HCT116 (cell line): Measurements from ENCODE around the gene NPW. TPM values are rescaled to one million over a fixed set of nuclear protein-coding genes. Genes with fewer than 3 reads are reported as not detected.

ENCODE experiments used
- ATAC-seq: fragments of 200-7000 bp; cut with Tn5 transposase; 2 replicates; pipeline ENCODE4 v1.9.1; 2020; ENCODE audit warnings: mild to moderate bottlenecking, moderate library complexity
- BruUV-seq: library from RNA; stranded (reverse); fragments of 400-500 nt; replicated peaks from 2 replicates; lab custom pipeline; 2021; lab: Mats Ljungman, UMichigan
- CTCF ChIA-PET: fragments of 300-600 bp; sonication (Branson Sonifier 250); formaldehyde crosslinking; loops from one replicate; lab custom pipeline; 2021; ENCODE audit warnings: antibody characterized with exemption; lab: Charles Lee
- POLR2A ChIA-PET: fragments of 300-600, 350-600 bp; sonication (Branson Sonifier 250); formaldehyde crosslinking; loops from one replicate; lab custom pipeline; 2021; ENCODE audit warnings: antibody characterized with exemption; lab: Charles Lee
- RAD21 ChIA-PET, 2 experiments: fragments of 300-600 bp; sonication (Branson Sonifier 250); formaldehyde crosslinking; loops; one replicate each; lab custom pipeline; 2023; ENCODE audit warnings: low total read pairs in 2 of 2; ENCODE audit not compliant: uncharacterized antibody in 2 of 2, unreplicated experiment in 2 of 2, low non-redundant PET in 1 of 2; lab: Charles Lee
- DNase-seq: peaks from one replicate; pipeline ENCODE4 v3.0.0-alpha.2; 2010; ENCODE audit warnings: low read depth, low spot score
- H2AFZ ChIP-seq: fragments of 200-600 bp; shearing (Covaris generic), sonication (generic); 2 replicates; pipeline ENCODE4 v1.6.1; 2017; ENCODE audit warnings: low read depth, mixed run types, mixed read lengths, antibody characterized with exemption, low read length; ENCODE audit not compliant: poor library complexity, severe bottlenecking
- H3K27ac ChIP-seq: 2 replicates; pipeline ENCODE4 v1.5.1; 2012; ENCODE audit warnings: low read depth, low read length
- H3K27me3 ChIP-seq: fragments of 200-600 bp; sonication (generic); 2 replicates; pipeline ENCODE4 v1.6.1; 2016; ENCODE audit warnings: mixed run types, low read length, mixed read lengths; ENCODE audit not compliant: insufficient read depth
- H3K36me3 ChIP-seq, 2 experiments: fragments of 200-500 bp in 1 of 2; fragments of 200-600 bp in 1 of 2; sonication (Bioruptor generic) in 1 of 2; sonication (generic) in 1 of 2; 2 replicates each; pipeline versions ENCODE4 v1.5.1 to v1.6.1; 2014 to 2016; ENCODE audit warnings: low read length in 2 of 2, inconsistent platforms in 1 of 2, mixed read lengths in 1 of 2, mixed run types in 1 of 2; ENCODE audit not compliant: insufficient read depth in 2 of 2, control insufficient read depth in 1 of 2
- H3K4me1 ChIP-seq, 2 experiments: fragments of 200-600 bp in 1 of 2; sonication (generic) in 1 of 2; 2 replicates each; pipeline versions ENCODE4 v1.5.1 to v1.6.1; 2012 to 2017; ENCODE audit warnings: low read length in 2 of 2, inconsistent platforms in 1 of 2, mild to moderate bottlenecking in 1 of 2, mixed read lengths in 1 of 2, mixed run types in 1 of 2, moderate library complexity in 1 of 2; ENCODE audit not compliant: insufficient read depth in 2 of 2, control insufficient read depth in 1 of 2
- H3K4me2 ChIP-seq: fragments of 200-600 bp; sonication (generic); 2 replicates; pipeline ENCODE4 v1.6.1; 2017; ENCODE audit warnings: mixed run types, low read length, mixed read lengths
- H3K4me3 ChIP-seq, 2 experiments: fragments of 200-600 bp in 1 of 2; sonication (generic) in 1 of 2; replicated peaks in 1 of 2; 2 replicates each; pipeline ENCODE4 v1.5.1; 2011 to 2016; ENCODE audit warnings: low read length in 2 of 2, control low read depth in 1 of 2, low read depth in 1 of 2, mild to moderate bottlenecking in 1 of 2, mixed read lengths in 1 of 2, mixed run types in 1 of 2
- H3K79me2 ChIP-seq: fragments of 200-600 bp; sonication (generic); 2 replicates; pipeline ENCODE4 v1.6.1; 2017; ENCODE audit warnings: mild to moderate bottlenecking, mixed run types, low read length, moderate library complexity, mixed read lengths; ENCODE audit not compliant: insufficient read depth
- H3K9ac ChIP-seq: fragments of 200-600 bp; sonication (generic); 2 replicates; pipeline ENCODE4 v1.6.1; 2016; ENCODE audit warnings: low read length, mixed read lengths
- H3K9me2 ChIP-seq: fragments of 200-600 bp; sonication (generic), shearing (Covaris generic); 2 replicates; pipeline ENCODE4 v1.6.1; 2017; ENCODE audit warnings: mixed run types, mild to moderate bottlenecking, moderate library complexity; ENCODE audit not compliant: insufficient read depth
- H3K9me3 ChIP-seq, 2 experiments: fragments of 200-500 bp in 1 of 2; fragments of 200-600 bp in 1 of 2; sonication (Bioruptor generic) in 1 of 2; sonication (generic) in 1 of 2; 2 replicates each; pipeline ENCODE4 v1.6.1; 2014 to 2017; ENCODE audit warnings: low read length in 2 of 2, mixed read lengths in 2 of 2, inconsistent platforms in 1 of 2, low read depth in 1 of 2, mild to moderate bottlenecking in 1 of 2, mixed run types in 1 of 2, moderate library complexity in 1 of 2; ENCODE audit not compliant: control insufficient read depth in 1 of 2, insufficient read depth in 1 of 2
- H4K20me1 ChIP-seq: fragments of 200-600 bp; sonication (generic), shearing (Covaris generic); 2 replicates; pipeline ENCODE4 v1.6.1; 2017; ENCODE audit warnings: mixed run types, mild to moderate bottlenecking, moderate library complexity; ENCODE audit not compliant: insufficient read depth
- CBX3 ChIP-seq: IDR thresholded peaks from 2 replicates; pipeline ENCODE4 v1.6.1; 2012; ENCODE audit warnings: low read depth
- CEBPB ChIP-seq: IDR thresholded peaks from 2 replicates; pipeline ENCODE4 v1.6.1; 2012; ENCODE audit warnings: low read depth
- CTCF ChIP-seq, 3 experiments: fragments of 200-600 bp in 1 of 3; sonication (generic) in 1 of 3; IDR thresholded peaks in 2 of 3; conservative IDR thresholded peaks in 1 of 3; 2 replicates each; pipeline ENCODE4 v1.5.1; 2012 to 2017; ENCODE audit warnings: low read depth in 2 of 3, low read length in 2 of 3, antibody characterized with exemption in 1 of 3, borderline replicate concordance in 1 of 3, control low read depth in 1 of 3, mild to moderate bottlenecking in 1 of 3, mixed read lengths in 1 of 3, mixed run types in 1 of 3, moderate library complexity in 1 of 3; ENCODE audit not compliant: insufficient read depth in 1 of 3
- EGR1 ChIP-seq: IDR thresholded peaks from 2 replicates; pipeline ENCODE4 v1.6.1; 2012; ENCODE audit warnings: low read depth
- ELF1 ChIP-seq: IDR thresholded peaks from 2 replicates; pipeline ENCODE4 v1.6.1; 2012; ENCODE audit warnings: low read depth, borderline replicate concordance
- EZH2 ChIP-seq: fragments of 200-600 bp; sonication (generic); IDR thresholded peaks from 2 replicates; pipeline ENCODE4 v1.6.1; 2017; ENCODE audit warnings: antibody characterized with exemption, mixed run types
- JUND ChIP-seq: IDR thresholded peaks from 2 replicates; pipeline ENCODE4 v1.6.1; 2012
- POLR2A ChIP-seq: IDR thresholded peaks from 2 replicates; pipeline ENCODE4 v1.7.0; 2011; ENCODE audit warnings: borderline replicate concordance; ENCODE audit not compliant: insufficient read depth, insufficient read length; ENCODE audit errors: extremely low read depth
- POLR2AphosphoS5 ChIP-seq: IDR thresholded peaks from 2 replicates; pipeline ENCODE4 v1.6.1; 2011; ENCODE audit warnings: mild to moderate bottlenecking, low read depth, low read length, moderate library complexity
- SP1 ChIP-seq: IDR thresholded peaks from 2 replicates; pipeline ENCODE4 v1.6.1; 2012; ENCODE audit warnings: low read depth
- SRF ChIP-seq: IDR thresholded peaks from 2 replicates; pipeline ENCODE4 v1.6.1; 2012; ENCODE audit warnings: low read depth
- TCF7L2 ChIP-seq: IDR thresholded peaks from 2 replicates; pipeline ENCODE4 v1.7.0; 2011; ENCODE audit warnings: borderline replicate concordance, inconsistent platforms; ENCODE audit not compliant: insufficient read depth, insufficient read length; ENCODE audit errors: extremely low read depth
- YY1 ChIP-seq: IDR thresholded peaks from 2 replicates; pipeline ENCODE4 v1.6.1; 2011; ENCODE audit warnings: low read length, low read depth, moderate library complexity, mild to moderate bottlenecking; ENCODE audit not compliant: insufficient replicate concordance; ENCODE audit errors: extremely low read depth
- ZFX ChIP-seq: fragments of 450-650 bp; IDR thresholded peaks from 2 replicates; pipeline ENCODE4 v1.6.1; 2017
- intact Hi-C: fragments of 100-400 bp; cut with micrococcal nuclease; formaldehyde crosslinking; loops from 2 replicates; pipeline ENCODE4 v1.10.0; 2022
- total RNA-seq: library from RNA; stranded (reverse); gene quantifications from one replicate; pipeline ENCODE4 v1.2.1, GENCODE V29; 2021; ENCODE audit not compliant: unreplicated experiment
- TF ChIP-seq, protein P1 (sequence below): IDR thresholded peaks from 2 replicates; pipeline ENCODE4 v1.6.1; 2012
- TF ChIP-seq, protein P2 (sequence below): IDR thresholded peaks from 2 replicates; pipeline ENCODE4 v1.6.1; 2012

NPW gene
- total RNA-seq, 1 experiment from 2014 or later: 226 TPM

GRCh38 chr16:1975432-1976215 is 44.0 kb upstream of the NPW start:
- Histone ChIP-seq H3K9me3 (no peaks in the 10 kb centered on the region), H3K4me3 (no peak overlapping the region), H3K79me2 (peaks cover 36% of the 10 kb centered on the region)
- intact Hi-C loops: no loop called here
- no peak for TF ChIP-seq SRF
- no peak for TF ChIP-seq CTCF (IDR thresholded peaks at IDR 0.05 in 2 of 3, conservative IDR thresholded peaks at IDR 0.05 in 1 of 3; ENCODE audit: borderline replicate concordance in 1 of 3, insufficient read depth in 1 of 3, low read depth in 2 of 3, low read length in 2 of 3)
- TF ChIP-seq SP1: no peak
- no peak for TF ChIP-seq TCF7L2
- TF ChIP-seq, protein P1, sequence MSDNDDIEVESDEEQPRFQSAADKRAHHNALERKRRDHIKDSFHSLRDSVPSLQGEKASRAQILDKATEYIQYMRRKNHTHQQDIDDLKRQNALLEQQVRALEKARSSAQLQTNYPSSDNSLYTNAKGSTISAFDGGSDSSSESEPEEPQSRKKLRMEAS: no peak
- TF ChIP-seq, all 23 proteins: peak for 0
- ChIA-PET CTCF (no interaction called here), POLR2A (interaction anchor here (12.5 kb wide), 1 partner anchor 10 kb away, joined by 104 read pairs; the partner anchor contains the start of genes RNF151 and RPS2), RAD21 (no interaction called here)
- Histone ChIP-seq H3K36me3 (peaks cover 0 to 41% of the 10 kb centered on the region in 2 experiments; a peak in 2 of 4 replicates), H4K20me1 (no peaks in the 10 kb centered on the region), H3K9ac (no peak overlapping the region), H3K27me3 (no peaks in the 10 kb centered on the region), H3K27ac (no peak overlapping the region), H3K4me2 (no peak overlapping the region), H2AFZ (no peak overlapping the region), H3K4me1 (peaks cover 21 to 48% of the 10 kb centered on the region in 2 experiments), H3K9me2 (no peaks in the 10 kb centered on the region)
- DNase-seq: no peak
- BruUV-seq: no TSS peak
- no peak for ATAC-seq

- no peak overlapping the region for H3K4me2 ChIP-seq
- ChIA-PET POLR2A (interaction anchor here (12.5 kb wide), 1 partner anchor 10 kb away, joined by 104 read pairs; the partner anchor contains the start of genes RNF151 and RPS2), RAD21 (no interaction called here), CTCF (no interaction called here)
- no peak overlapping the region for H3K9ac ChIP-seq
- H3K27ac ChIP-seq: no peak overlapping the region
- no peaks in the 10 kb centered on the region for H3K27me3 ChIP-seq
- H2AFZ ChIP-seq: no peak overlapping the region
- H3K9me2 ChIP-seq: no peaks in the 10 kb centered on the region
- H3K79me2 ChIP-seq: peaks cover 32% of the 10 kb centered on the region
- no peaks in the 10 kb centered on the region for H4K20me1 ChIP-seq
- no peak for DNase-seq
- peaks cover 0 to 41% of the 10 kb centered on the region in 2 experiments; a peak in 2 of 4 replicates for H3K36me3 ChIP-seq
- H3K4me3 ChIP-seq: no peak overlapping the region
- intact Hi-C loops: no loop called here
- BruUV-seq: no TSS peak
- no peaks in the 10 kb centered on the region for H3K9me3 ChIP-seq
- peaks cover 27 to 49% of the 10 kb centered on the region in 2 experiments for H3K4me1 ChIP-seq
- ATAC-seq: no peak
- TF ChIP-seq, protein P1: no peak
- no peak for TF ChIP-seq CBX3
- TF ChIP-seq ZFX: no peak
- TF ChIP-seq, protein P2, sequence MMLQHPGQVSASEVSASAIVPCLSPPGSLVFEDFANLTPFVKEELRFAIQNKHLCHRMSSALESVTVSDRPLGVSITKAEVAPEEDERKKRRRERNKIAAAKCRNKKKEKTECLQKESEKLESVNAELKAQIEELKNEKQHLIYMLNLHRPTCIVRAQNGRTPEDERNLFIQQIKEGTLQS: no peak
- TF ChIP-seq CEBPB: no peak
- TF ChIP-seq ELF1: no peak
- TF ChIP-seq POLR2AphosphoS5: no peak
- TF ChIP-seq SRF: no peak
- TF ChIP-seq YY1: no peak
- TF ChIP-seq EZH2: no peak
- no peak for TF ChIP-seq EGR1
- no peak for TF ChIP-seq POLR2A
- TF ChIP-seq JUND: no peak
Measured at GRCh38 chr16:1976216-1976520, 43.4 kb upstream of the NPW start.
